Activated CD4-positive, CD25-positive, alpha-beta regulatory T cell treated with anti-CD3 and anti-CD28 coated beads, Interleukin-2, amount 50 U/mL, for 16 hours (primary cell): ENCODE data around the gene NACC2.

Experiments
- DNase-seq: peaks from one replicate; pipeline ENCODE4 v3.0.0-alpha.2; 2020; ENCODE audit warnings: low read depth, low spot score

NACC2 gene

DNA sequence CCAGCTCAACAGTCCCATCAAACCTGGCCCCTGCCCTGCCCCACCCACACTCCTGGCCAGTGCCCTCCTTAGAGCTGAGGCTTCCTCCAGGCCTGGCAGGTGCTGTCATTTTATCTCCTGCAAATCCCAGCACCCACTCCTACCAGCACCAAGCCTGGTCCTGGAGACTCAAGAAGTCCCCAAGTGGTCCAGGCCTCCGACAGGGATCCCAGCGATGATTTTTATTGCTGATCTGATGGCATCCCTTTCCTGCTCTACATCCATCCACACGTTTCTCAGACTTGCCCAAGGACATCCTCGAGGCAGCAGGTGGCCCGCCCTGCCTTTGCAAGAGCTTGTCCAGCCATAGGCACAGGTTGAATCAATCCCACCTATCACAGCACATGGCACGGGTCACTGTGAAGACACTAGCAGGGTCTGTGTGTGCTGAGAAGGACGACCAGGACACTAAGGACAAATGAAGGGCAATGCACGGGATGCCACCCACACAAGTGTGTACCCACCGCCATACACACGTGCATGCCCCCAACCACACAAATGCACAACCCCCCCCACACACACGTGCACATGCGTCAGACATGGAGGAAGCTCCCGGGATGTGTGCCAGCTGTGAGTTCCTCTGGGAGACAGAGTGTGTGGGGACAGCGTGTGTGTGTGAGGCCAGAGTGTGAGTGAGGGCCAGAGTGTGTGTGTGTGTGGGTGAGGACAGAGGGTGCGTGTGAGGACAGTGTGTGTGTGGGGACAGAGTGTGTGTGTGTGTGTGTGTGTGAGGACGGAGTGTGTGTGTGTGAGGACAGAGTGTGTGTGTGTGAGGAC, 71.5 kb downstream of the NACC2 start:
- no peak for DNase-seq

- DNase-seq: no peak
These were observed 72.2 kb downstream of the NACC2 start for GRCh38 chr9:136022731-136023409.

DNA sequence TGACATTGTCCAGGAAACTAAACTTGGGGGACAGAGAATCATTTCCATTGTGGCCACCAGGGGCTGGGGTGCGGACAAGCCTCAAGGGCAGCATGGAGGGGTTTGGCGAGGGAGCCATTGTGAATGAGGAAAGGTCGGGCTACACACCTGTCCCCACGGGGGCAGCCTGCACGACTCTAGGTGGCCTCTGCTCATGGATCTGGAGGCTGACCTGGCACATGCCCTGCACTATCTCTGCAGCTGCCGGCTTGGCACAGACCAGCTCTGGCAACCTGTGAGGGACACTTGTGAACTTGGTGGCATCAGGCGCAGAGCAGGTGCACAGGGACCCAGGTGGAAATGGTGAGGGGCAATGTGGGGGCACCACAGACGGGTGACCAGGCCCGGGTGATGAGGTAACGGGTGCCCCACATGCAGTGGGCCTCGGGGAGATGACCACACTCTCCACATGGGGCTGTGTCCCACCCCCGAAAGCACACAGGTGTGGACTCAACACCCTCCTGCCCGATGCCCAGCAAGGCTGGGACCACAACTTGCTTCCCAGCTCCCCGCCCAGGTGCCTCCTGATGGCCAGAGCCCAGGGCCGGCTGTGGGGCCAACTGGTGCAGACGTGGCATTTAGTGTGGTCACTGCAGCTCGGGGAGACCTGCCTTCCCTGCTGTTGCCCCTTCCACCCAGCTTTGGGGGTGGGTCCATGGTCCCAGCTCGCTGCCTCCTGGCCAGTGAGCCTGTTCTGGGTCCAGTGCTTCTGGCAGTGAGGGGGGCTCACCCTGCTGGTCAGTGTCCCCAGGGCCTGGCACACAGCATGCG, 73.0 kb downstream of the NACC2 start:
- DNase-seq: no peak

- no peak for DNase-seq
These were observed 73.8 kb downstream of the NACC2 start for GRCh38 chr9:136021171-136021871.

- no peak for DNase-seq
These were observed 74.4 kb downstream of the NACC2 start for GRCh38 chr9:136020671-136021070.

- no peak for DNase-seq
These were observed 74.9 kb downstream of the NACC2 start for GRCh38 chr9:136020206-136020605.

DNA sequence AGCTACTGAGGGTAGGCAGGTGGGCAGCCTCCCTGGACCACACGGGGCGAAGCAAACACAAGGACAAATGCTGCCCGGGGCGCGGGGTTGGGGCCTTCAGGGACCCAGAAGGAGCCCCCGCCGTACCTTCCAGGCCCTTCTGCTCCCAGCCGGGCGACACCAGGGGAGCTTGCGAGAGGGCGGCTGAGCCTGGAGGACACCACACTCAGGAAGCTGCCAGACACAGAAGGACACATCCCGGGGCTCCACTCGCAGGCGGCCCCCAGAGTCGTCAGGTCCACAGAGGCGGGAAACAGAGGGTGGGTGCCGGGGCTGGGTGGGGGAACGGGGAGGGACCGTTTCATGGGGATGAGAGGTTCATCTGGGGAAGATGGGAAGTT, 75.4 kb downstream of the NACC2 start:
- DNase-seq: no peak

- DNase-seq: no peak
These were observed 75.9 kb downstream of the NACC2 start for GRCh38 chr9:136019041-136019680.

DNA sequence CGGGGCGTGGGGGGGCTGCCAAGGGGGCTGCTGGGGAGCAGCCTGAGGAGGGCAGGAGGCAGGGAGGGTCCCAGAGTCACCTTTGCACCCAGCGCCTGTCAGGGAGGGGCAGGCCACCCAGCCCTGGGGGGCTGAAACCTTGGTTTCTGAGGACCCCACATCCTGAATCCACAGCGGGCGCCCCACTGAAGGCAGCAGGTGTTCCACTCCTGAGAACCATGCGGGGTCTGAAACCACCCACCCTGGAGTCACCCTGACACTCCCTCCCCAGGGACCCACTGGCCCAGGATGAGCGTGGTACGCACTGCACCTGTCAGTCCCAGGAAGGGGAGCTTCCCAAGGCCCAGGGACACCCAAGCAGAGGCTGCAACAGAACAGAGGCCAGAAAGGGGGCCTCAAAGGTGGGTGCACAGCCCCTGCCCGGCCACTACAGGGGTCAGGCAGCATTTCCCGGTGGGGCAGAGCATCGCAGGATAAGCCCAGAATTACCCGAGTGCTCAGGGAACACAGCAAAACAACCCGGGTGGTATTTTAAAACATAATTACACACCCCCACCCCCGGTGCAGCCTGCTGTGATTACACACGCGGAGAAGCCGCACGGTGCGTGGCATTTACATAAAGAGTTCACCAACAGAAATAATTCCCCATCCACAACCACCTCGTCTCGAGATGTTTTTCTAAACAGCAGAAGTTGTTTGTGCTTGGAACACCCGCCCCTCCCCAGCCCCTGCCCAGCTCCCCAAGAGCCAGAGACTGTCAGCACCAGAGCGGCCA, 76.6 kb downstream of the NACC2 start:
- no peak for DNase-seq

GRCh38 chr9:136017289-136018190, 77.5 kb downstream of the NACC2 start:
- DNase-seq: no peak

DNA sequence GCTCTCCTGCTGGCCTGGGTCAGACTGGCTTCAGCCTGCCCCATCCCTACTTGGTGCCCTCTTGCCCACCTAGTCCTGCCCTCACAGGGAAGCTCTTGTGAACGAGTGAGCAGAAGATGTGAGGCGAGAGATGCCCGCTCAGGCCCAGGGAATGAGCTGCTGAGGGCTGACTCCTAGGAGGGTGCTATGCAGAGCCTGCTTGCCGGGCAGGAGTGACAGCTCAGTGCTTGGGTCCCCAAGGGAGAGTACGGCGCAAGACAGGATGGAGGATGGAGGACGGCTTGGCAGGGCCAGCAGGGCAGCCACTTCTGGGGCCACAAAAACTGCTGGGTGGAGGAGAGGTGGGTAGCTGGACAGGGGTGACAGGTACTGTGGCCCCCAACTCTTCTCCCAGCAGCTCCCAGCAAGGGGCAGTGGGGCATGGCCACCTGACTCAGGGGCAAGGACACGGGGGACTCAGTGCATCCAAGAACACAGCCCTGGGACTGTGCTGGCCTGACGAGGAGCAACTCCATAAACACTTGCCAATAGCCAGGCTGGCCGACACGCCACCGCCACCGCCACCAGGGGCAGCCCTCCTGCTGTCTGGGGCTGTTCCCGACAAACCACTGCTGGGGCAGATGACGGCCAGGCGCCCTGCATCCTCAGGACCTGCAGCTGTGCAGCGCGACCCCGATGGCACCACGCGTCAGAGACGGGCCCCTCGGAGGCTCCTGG, 78.4 kb downstream of the NACC2 start:
- no peak for DNase-seq

DNA sequence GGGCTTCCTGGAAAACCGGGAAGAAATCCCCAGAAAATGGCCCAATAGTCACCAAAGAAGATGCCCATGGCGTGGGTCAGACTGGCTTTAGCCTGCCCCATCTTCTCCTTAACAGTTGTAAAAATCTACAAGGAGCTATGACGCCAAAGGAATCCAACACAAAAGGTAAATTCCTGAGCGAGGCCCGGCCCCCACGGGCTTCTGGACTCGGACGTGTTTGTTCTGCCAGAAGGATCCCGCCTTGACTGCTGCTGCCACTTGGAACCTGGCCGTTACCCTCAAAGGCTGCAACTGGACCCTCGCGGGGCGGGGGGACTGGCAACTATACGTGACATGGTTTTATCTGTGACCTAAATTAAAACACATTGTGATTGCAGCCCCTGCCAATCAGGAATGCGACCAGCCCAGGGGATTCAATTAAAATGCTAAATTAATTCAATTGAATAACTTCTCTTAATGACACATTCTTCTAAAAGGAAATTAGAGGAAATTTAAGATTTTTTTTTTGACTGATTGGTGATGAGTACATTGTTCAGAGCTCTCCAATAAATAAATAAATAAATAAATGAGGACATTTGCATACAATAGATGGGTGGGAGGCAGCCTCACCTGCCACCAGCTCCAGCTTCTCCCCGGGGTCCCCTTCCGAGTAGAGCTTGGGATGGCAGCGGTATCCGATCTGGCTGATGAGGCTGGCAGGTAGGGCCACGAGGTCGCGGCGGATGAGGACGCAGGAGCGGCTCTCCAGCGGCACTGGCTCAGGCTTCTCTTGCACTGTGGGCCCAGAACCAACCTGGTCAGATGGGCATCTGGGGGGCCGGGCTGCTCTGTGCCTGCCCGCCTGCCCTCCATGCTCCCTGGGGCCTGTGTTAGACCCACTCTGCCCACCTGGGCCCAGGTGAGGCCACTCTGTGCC, 79.2 kb downstream of the NACC2 start:
- no peak for DNase-seq

- DNase-seq: no peak
These were observed 80.0 kb downstream of the NACC2 start for GRCh38 chr9:136014924-136015633.

DNA sequence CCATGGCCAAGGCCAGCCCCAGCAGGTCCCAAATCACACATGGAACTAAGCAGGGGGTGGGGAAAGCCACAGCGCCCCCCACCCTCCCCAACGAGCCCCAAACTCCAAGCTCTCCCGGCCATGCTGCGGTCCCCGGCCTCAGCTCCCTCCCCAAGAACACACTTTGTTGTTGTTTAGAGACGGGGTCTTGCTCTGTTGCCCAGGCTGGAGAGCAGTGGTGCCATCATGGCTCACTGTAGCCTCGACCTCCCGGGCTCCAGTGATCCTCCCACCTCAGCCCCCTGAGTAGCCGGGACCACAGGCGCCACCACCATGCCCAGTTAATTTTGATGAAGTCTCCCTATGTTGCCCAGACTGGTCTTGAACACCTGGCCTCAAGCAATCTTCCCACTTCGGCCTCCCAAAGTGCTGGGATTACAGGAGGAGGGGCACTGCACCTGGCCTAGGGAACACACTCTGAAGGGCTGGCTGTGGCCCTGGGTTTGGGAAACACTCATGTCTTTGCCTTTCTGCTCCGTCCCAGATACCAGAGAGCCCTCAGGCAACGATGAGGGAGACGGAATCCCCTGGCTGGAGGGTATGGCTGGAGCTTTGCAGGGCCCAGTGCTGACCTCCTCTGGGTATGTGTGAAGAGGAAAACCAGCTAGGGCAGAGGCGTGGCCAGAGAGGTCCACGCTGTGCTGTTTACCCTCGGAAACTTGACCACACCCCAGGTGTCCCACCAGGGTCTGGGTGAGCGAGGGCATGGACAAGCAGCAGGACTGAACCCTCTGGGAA, 80.8 kb downstream of the NACC2 start:
- DNase-seq: no peak

- no peak for DNase-seq
These were observed 81.5 kb downstream of the NACC2 start for GRCh38 chr9:136013524-136014034.

GRCh38 chr9:136013116-136013515, 82.0 kb downstream of the NACC2 start:
- DNase-seq: no peak
